ENCODE results near the gene OVOL3. TPM values are rescaled to one million over a fixed set of nuclear protein-coding genes. Genes with fewer than 3 reads are reported as not detected.

Gene OVOL3
- total RNA-seq, 5 donors from 2014 or later (not counting 1 experiment from before 2014, with no cell fraction given) = not detected

DNA sequence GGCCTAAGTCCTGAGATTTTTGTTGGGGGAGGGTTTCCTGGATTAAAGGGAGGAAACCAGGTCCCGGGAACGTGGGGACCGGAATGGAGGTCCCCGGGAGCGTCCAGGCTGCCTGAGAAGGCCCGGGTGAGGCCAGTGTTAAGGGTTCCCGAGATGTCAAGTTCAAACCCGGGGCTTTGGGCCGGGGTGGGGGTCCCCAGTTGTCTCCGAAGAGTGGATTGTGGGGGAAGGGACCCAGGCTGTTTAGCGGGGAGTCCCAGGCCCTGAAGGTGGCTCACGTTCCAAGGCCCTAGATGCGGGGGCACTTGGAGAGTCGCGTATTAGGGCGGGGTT, 41.0 kb downstream of the OVOL3 start:
- H3K27me3 Mint-ChIP-seq = no peaks in the 10 kb centered on the region
- no peak overlapping the region for H3K27ac Mint-ChIP-seq
- DNase-seq = no peak
- no peak for ATAC-seq (replicated peaks in 1 of 4)
- H3K27ac ChIP-seq (ENCODE audit: low read length) = no peak overlapping the region
- peaks cover 28% of the 10 kb centered on the region for H3K36me3 Mint-ChIP-seq
- H3K27me3 ChIP-seq (replicated peaks in 1 of 2; ENCODE audit: control insufficient read depth in 2 of 2, extremely low read depth in 1 of 2, insufficient read depth in 2 of 2, low read length in 1 of 2) = no peaks in the 10 kb centered on the region
- peaks cover 0 to 3% (median 0%) of the 10 kb centered on the region in 3 donors for H3K4me1 Mint-ChIP-seq
- POLR2A ChIA-PET = no interaction called here
- no peaks in the 10 kb centered on the region for H3K9me3 ChIP-seq
- no peak overlapping the region for H3K4me3 ChIP-seq (ENCODE audit: control insufficient read depth in 1 of 2, extremely low read depth in 1 of 2, low read length in 1 of 2)
- no peak overlapping the region for H3K4me3 Mint-ChIP-seq
- peaks cover 6 to 39% of the 10 kb centered on the region in 2 donors for H3K36me3 ChIP-seq (ENCODE audit: control insufficient read depth in 2 of 2, extremely low read depth in 1 of 2, insufficient read depth in 1 of 2, low read length in 1 of 2)
- no peaks in the 10 kb centered on the region for H3K9me3 Mint-ChIP-seq
- WGBS (ENCODE audit: insufficient coverage) = 94% methylated on average over 15 of the region's 16 CpGs
- CTCF ChIA-PET = no interaction called here
- H3K4me1 ChIP-seq (ENCODE audit: control insufficient read depth in 1 of 2, extremely low read depth in 1 of 2, insufficient read depth in 2 of 2, low read length in 2 of 2) = no peaks in the 10 kb centered on the region

DNA sequence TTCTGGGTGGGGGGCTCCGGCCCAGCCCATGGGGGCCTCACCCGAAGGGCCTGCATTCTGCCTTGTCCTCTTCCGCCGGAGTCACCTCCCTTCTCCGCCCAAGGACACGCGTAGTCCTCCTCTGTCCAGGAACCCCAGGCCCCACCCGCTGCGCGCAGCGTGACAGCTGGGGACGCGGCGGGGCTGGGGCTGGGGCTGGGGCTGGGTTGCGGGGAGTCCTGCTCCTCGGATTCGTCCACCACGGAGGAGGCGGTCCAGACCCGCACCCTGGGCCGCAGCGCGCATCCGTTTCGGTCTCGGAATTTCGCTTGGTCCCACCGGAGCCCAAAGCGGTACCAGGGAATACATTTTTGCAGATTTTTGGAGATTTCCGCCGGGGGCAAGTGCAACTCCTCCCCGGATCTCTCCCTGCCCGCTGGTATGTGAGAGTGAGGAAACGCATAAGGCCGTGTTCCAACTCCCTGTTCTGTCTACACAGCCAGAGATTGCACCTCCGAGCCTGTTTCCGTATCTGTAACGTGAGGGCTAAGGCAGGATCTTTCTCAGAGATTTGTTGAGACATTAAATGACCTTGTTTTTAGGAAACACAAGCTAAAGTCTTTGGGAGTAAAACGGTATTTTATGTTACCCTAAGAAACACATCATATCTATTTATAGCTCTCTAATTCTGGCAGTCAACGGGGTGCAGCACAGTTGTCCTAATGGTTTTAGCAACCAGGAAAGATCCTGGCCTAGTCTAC, 41.6 kb downstream of the OVOL3 start, which contains the start of gene COX7A1:
Gene COX7A1, minus strand, starts transcription at position 96 of the 740 bp plus-strand sequence. Its CDS starts 40 bp downstream, at position 56.
- Mint-ChIP-seq H3K4me3 (no peak within 1 kb of the TSS), H3K27ac (no peak within 1 kb of the TSS), H3K36me3 (peaks cover 25% of the 10 kb centered on the region), H3K4me1 (peaks cover 0 to 3% (median 0%) of the 10 kb centered on the region in 3 donors), H3K9me3 (no peaks in the 10 kb centered on the region), H3K27me3 (no peaks in the 10 kb centered on the region)
- no peak for ATAC-seq (replicated peaks in 1 of 4)
- H3K27me3 ChIP-seq (replicated peaks in 1 of 2; ENCODE audit: control insufficient read depth in 2 of 2, extremely low read depth in 1 of 2, insufficient read depth in 2 of 2, low read length in 1 of 2) = no peaks in the 10 kb centered on the region
- no peaks in the 10 kb centered on the region for H3K9me3 ChIP-seq
- no peak for DNase-seq
- peaks cover 4 to 35% of the 10 kb centered on the region in 2 donors for H3K36me3 ChIP-seq (ENCODE audit: control insufficient read depth in 2 of 2, extremely low read depth in 1 of 2, insufficient read depth in 1 of 2, low read length in 1 of 2)
- POLR2A ChIA-PET = interaction anchor here in 1 of 2 donors (0.7 kb wide), 1 partner anchor 99 kb away, joined by 3 read pairs; the partner anchor contains the start of gene THAP8
- no peak within 1 kb of the TSS for H3K27ac ChIP-seq (ENCODE audit: low read length)
- WGBS (ENCODE audit: insufficient coverage) = 77% methylated on average over 30 of the region's 40 CpGs
- CTCF ChIA-PET = interaction anchor here in 1 of 2 donors (0.8 kb wide), 1 partner anchor 206 kb away, joined by 4 read pairs; no protein-coding TSS in a partner anchor
- no peak within 1 kb of the TSS for H3K4me3 ChIP-seq (ENCODE audit: control insufficient read depth in 1 of 2, extremely low read depth in 1 of 2, low read length in 1 of 2)
- H3K4me1 ChIP-seq (ENCODE audit: control insufficient read depth in 1 of 2, extremely low read depth in 1 of 2, insufficient read depth in 2 of 2, low read length in 2 of 2) = no peaks in the 10 kb centered on the region

DNA sequence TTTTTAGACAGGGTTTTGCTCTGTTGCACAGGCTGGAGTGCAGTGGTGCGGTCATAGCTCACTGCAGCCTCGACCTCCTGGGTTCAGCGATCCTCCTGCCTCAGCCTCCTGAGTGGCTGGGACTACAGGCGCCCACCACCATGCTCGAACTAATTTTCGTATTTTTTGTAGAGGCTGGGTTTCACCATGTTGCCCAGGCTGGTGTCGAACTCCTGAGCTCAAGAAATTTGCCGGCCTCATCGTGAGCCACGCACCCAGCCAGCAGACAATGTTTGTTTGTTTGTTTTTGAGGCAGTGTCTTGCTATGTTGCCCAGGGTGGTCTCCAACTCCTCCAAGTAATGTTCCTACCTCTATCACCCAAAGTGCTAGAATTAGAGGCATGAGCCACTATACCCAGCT, 42.2 kb downstream of the OVOL3 start:
- Mint-ChIP-seq H3K27me3 (no peaks in the 10 kb centered on the region), H3K36me3 (peaks cover 25% of the 10 kb centered on the region), H3K4me1 (peaks cover 0 to 3% (median 0%) of the 10 kb centered on the region in 3 donors), H3K27ac (no peak overlapping the region), H3K9me3 (no peaks in the 10 kb centered on the region), H3K4me3 (no peak overlapping the region)
- ChIA-PET CTCF (interaction anchor here in 1 of 2 donors (0.8 kb wide), 1 partner anchor 206 kb away, joined by 4 read pairs; no protein-coding TSS in a partner anchor), POLR2A (interaction anchor here in 1 of 2 donors (0.7 kb wide), 1 partner anchor 99 kb away, joined by 3 read pairs; the partner anchor contains the start of gene THAP8)
- WGBS (ENCODE audit: insufficient coverage) = 96% methylated on average over 5 of the region's 10 CpGs
- Histone ChIP-seq H3K27me3 (replicated peaks in 1 of 2; ENCODE audit: control insufficient read depth in 2 of 2, extremely low read depth in 1 of 2, insufficient read depth in 2 of 2, low read length in 1 of 2) (no peaks in the 10 kb centered on the region), H3K4me3 (ENCODE audit: control insufficient read depth in 1 of 2, extremely low read depth in 1 of 2, low read length in 1 of 2) (no peak overlapping the region), H3K4me1 (ENCODE audit: control insufficient read depth in 1 of 2, extremely low read depth in 1 of 2, insufficient read depth in 2 of 2, low read length in 2 of 2) (no peaks in the 10 kb centered on the region), H3K9me3 (no peaks in the 10 kb centered on the region), H3K27ac (ENCODE audit: low read length) (no peak overlapping the region), H3K36me3 (ENCODE audit: control insufficient read depth in 2 of 2, extremely low read depth in 1 of 2, insufficient read depth in 1 of 2, low read length in 1 of 2) (peaks cover 0 to 30% of the 10 kb centered on the region in 2 donors)
- no peak for ATAC-seq (replicated peaks in 1 of 4)
- DNase-seq = no peak

DNA sequence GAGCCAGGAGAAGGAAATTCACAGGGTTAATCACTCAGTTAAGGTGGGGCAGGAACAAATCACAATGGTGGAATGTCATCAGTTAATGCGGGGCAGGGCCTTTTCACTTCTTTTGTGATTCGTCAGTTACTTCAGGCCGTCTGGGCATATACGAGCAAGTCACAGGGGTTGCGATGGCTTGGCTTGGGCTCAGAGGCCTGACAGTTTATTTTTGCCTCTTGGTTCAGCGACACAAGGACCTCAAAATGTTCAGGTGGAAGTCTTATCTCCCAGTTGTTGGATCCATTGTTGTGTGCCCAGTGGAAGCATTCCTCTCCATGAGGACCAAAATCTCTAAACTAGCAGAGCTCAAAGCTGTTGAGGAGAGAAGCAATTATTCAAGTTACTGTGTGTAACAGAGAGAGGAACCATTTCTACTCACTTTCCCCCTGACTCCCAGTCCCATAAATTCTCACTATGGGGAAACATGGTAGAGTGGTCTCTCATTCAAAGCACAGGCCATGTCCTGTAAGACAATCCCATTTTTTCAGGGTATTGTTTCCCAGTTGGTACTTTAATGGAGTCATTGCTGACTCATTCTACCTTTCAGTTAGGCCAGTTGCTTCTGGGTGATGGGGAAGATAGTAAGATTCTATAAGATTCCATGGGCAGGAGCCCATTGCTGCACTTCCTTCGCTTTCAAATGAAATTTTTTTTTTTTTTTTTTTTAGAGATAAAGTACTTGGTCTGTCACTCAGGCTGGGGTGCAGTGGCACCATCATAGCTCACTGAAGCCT, 50.1 kb downstream of the OVOL3 start:
- Histone ChIP-seq H3K27me3 (replicated peaks in 1 of 2; ENCODE audit: control insufficient read depth in 2 of 2, extremely low read depth in 1 of 2, insufficient read depth in 2 of 2, low read length in 1 of 2) (no peaks in the 10 kb centered on the region), H3K27ac (ENCODE audit: low read length) (no peak overlapping the region), H3K4me1 (ENCODE audit: control insufficient read depth in 1 of 2, extremely low read depth in 1 of 2, insufficient read depth in 2 of 2, low read length in 2 of 2) (no peaks in the 10 kb centered on the region), H3K9me3 (no peaks in the 10 kb centered on the region), H3K36me3 (ENCODE audit: control insufficient read depth in 2 of 2, extremely low read depth in 1 of 2, insufficient read depth in 1 of 2, low read length in 1 of 2) (no peaks in the 10 kb centered on the region), H3K4me3 (ENCODE audit: control insufficient read depth in 1 of 2, extremely low read depth in 1 of 2, low read length in 1 of 2) (no peak overlapping the region)
- ChIA-PET POLR2A (no interaction called here), CTCF (interaction anchor here in 1 of 2 donors (0.6 kb wide), 1 partner anchor 33 kb away, joined by 3 read pairs; no protein-coding TSS in a partner anchor)
- H3K36me3 Mint-ChIP-seq = no peaks in the 10 kb centered on the region
- 95% methylated on average over 6 of the region's 7 CpGs for WGBS (ENCODE audit: insufficient coverage)
- no peak overlapping the region for H3K27ac Mint-ChIP-seq
- DNase-seq (no peak), ATAC-seq (replicated peaks in 1 of 4) (no peak)
- H3K4me3 Mint-ChIP-seq = no peak overlapping the region
- no peaks in the 10 kb centered on the region for H3K4me1 Mint-ChIP-seq
- H3K9me3 Mint-ChIP-seq = no peaks in the 10 kb centered on the region
- H3K27me3 Mint-ChIP-seq = no peaks in the 10 kb centered on the region

Other genes starting within 250 kb of the OVOL3 start
- gene APLP1, start 242.6 kb upstream of the OVOL3 start, total RNA-seq = 1 to 10 TPM in 1 of 5 donors, under 1 TPM in 3, not detected in 1; 0.15 to 1.3 (median 0.33) TPM
- gene NFKBID, start 210.6 kb upstream of the OVOL3 start, total RNA-seq = 10 to 100 TPM; 45.1 to 78.3 (median 51.4) TPM
- gene HCST, start 208.6 kb upstream of the OVOL3 start, total RNA-seq = 100 to 1,000 TPM in 2 of 5 donors, 10 to 100 TPM in 3; 60.1 to 165 (median 77.2) TPM
- 1 to 10 TPM; 2.3 to 7.0 (median 2.9) TPM for gene TYROBP, start 202.8 kb upstream of the OVOL3 start, total RNA-seq
- 10 to 100 TPM in 4 of 5 donors, 1 to 10 TPM in 1; 9.2 to 20.8 (median 15.3) TPM for gene LRFN3, start 174.8 kb upstream of the OVOL3 start, total RNA-seq
- gene SDHAF1, start 116.0 kb upstream of the OVOL3 start, total RNA-seq = 10 to 100 TPM; 10.2 to 30.5 (median 27.3) TPM
- 1 to 10 TPM; 3.2 to 4.4 (median 3.7) TPM for gene SYNE4, start 102.3 kb upstream of the OVOL3 start, total RNA-seq
- gene ALKBH6, start 96.9 kb upstream of the OVOL3 start, total RNA-seq = 10 to 100 TPM; 42.6 to 61.4 (median 51.2) TPM
- gene CLIP3, start 78.3 kb upstream of the OVOL3 start, total RNA-seq = 1 to 10 TPM; 1.4 to 6.2 (median 2.6) TPM
- gene THAP8, start 56.9 kb upstream of the OVOL3 start, total RNA-seq = 1 to 10 TPM; 2.6 to 8.0 (median 4.7) TPM
- 1 to 10 TPM; 1.3 to 3.3 (median 2.2) TPM for gene WDR62, start 56.2 kb upstream of the OVOL3 start, total RNA-seq
- 10 to 100 TPM; 27.4 to 54.8 (median 50.7) TPM for gene POLR2I, start 3.7 kb downstream of the OVOL3 start, total RNA-seq
- 100 to 1,000 TPM; 111 to 179 (median 150) TPM for gene TBCB, start 4.3 kb downstream of the OVOL3 start, total RNA-seq
- 100 to 1,000 TPM; 214 to 339 (median 308) TPM for gene CAPNS1, start 28.9 kb downstream of the OVOL3 start, total RNA-seq
- not detected for gene COX7A1, start 41.3 kb downstream of the OVOL3 start, total RNA-seq
- gene ZNF565, start 103.5 kb downstream of the OVOL3 start, total RNA-seq = 1 to 10 TPM; 7.5 to 9.1 (median 8.0) TPM
- gene ZNF146, start 104.0 kb downstream of the OVOL3 start, total RNA-seq = 10 to 100 TPM; 24.4 to 63.2 (median 61.1) TPM

Data from T-cell (primary cell).